PFSK-1 (cell line): ENCODE results near the gene ARFGAP1.

Experiments
- FOXP2 ChIP-seq: optimal IDR thresholded peaks from 2 replicates; pipeline ENCODE3; 2011; ENCODE audit warnings: borderline replicate concordance, control low read depth, inconsistent platforms; ENCODE audit not compliant: insufficient read depth; ENCODE audit errors: extremely low read length, extremely low read depth
- POLR2AphosphoS5 ChIP-seq: IDR thresholded peaks from 2 replicates; pipeline ENCODE4 v1.6.1; 2012; ENCODE audit warnings: low read depth, mild to moderate bottlenecking, control low read depth, low read length, moderate library complexity
- SIN3A ChIP-seq: IDR thresholded peaks from 2 replicates; pipeline ENCODE4 v1.6.1; 2012; ENCODE audit warnings: mild to moderate bottlenecking, low read length, moderate library complexity, borderline replicate concordance; ENCODE audit not compliant: insufficient read depth
- TAF1 ChIP-seq: IDR thresholded peaks from 2 replicates; pipeline ENCODE4 v1.6.1; 2012; ENCODE audit warnings: low read length, control low read depth, borderline replicate concordance; ENCODE audit not compliant: insufficient read depth
- TF ChIP-seq, protein P1 (sequence below), 2 experiments: IDR thresholded peaks; 2 replicates each; pipeline versions ENCODE4 v1.6.1 to v1.8.0; 2011 to 2012; ENCODE audit warnings: low read depth in 2 of 2, low read length in 2 of 2, control low read depth in 1 of 2, inconsistent platforms in 1 of 2, mild to moderate bottlenecking in 1 of 2, moderate library complexity in 1 of 2; ENCODE audit not compliant: insufficient read depth in 1 of 2

- TF ChIP-seq POLR2AphosphoS5, result no peak
- TF ChIP-seq, protein P1, sequence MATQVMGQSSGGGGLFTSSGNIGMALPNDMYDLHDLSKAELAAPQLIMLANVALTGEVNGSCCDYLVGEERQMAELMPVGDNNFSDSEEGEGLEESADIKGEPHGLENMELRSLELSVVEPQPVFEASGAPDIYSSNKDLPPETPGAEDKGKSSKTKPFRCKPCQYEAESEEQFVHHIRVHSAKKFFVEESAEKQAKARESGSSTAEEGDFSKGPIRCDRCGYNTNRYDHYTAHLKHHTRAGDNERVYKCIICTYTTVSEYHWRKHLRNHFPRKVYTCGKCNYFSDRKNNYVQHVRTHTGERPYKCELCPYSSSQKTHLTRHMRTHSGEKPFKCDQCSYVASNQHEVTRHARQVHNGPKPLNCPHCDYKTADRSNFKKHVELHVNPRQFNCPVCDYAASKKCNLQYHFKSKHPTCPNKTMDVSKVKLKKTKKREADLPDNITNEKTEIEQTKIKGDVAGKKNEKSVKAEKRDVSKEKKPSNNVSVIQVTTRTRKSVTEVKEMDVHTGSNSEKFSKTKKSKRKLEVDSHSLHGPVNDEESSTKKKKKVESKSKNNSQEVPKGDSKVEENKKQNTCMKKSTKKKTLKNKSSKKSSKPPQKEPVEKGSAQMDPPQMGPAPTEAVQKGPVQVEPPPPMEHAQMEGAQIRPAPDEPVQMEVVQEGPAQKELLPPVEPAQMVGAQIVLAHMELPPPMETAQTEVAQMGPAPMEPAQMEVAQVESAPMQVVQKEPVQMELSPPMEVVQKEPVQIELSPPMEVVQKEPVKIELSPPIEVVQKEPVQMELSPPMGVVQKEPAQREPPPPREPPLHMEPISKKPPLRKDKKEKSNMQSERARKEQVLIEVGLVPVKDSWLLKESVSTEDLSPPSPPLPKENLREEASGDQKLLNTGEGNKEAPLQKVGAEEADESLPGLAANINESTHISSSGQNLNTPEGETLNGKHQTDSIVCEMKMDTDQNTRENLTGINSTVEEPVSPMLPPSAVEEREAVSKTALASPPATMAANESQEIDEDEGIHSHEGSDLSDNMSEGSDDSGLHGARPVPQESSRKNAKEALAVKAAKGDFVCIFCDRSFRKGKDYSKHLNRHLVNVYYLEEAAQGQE (IDR thresholded peaks at IDR 0.05; ENCODE audit: insufficient read depth in 1 of 2, low read depth in 2 of 2, low read length in 2 of 2), result no peak
- TF ChIP-seq TAF1, result no peak
- no peak for TF ChIP-seq SIN3A
- no peak for TF ChIP-seq FOXP2
Observed at GRCh38 chr20:63333241-63333836, 60.7 kb downstream of the ARFGAP1 start.
